Pulmonary artery endothelial cell (primary cell): ENCODE results near the gene STAB2. TPM values are rescaled to one million over a fixed set of nuclear protein-coding genes. Genes with fewer than 3 reads are reported as not detected.
"Not testable (repeated sequence)": the region's sequence is repeated elsewhere in the genome, so short reads cannot be mapped to it uniquely, and the experiment has no call there.

ENCODE experiments used
- DNase-seq: peaks from one replicate; pipeline ENCODE4 v3.0.0-alpha.2; 2011; ENCODE audit warnings: low read depth, low spot score
- total RNA-seq: library from RNA; depleted of rRNA; stranded (reverse); fragments of >200 nt; gene quantifications from 2 replicates; pipeline ENCODE4 v1.2.3, GENCODE V29; 2014

STAB2 gene
- total RNA-seq, 1 donor from 2014 or later, result not detected

DNA sequence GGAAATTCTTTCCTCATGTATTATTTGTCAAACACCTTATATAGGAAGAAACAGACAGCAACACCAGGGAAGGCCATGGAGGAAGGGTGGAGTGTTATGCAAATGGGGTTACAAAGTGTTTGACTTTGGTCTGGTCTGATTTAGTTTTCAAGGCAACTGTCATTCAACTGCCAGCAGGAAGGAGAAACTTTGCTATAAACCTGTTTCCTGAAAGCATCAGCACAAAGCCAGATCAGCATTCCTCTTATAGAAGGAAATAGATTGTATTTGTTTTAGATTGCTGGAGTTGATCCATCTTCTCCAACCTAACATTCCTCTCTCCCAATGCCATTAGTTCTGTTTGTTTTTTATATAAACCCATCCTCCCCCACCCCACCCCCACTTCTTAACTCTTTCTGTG is 65.7 kb downstream of the STAB2 start:
- no peak for DNase-seq

DNA sequence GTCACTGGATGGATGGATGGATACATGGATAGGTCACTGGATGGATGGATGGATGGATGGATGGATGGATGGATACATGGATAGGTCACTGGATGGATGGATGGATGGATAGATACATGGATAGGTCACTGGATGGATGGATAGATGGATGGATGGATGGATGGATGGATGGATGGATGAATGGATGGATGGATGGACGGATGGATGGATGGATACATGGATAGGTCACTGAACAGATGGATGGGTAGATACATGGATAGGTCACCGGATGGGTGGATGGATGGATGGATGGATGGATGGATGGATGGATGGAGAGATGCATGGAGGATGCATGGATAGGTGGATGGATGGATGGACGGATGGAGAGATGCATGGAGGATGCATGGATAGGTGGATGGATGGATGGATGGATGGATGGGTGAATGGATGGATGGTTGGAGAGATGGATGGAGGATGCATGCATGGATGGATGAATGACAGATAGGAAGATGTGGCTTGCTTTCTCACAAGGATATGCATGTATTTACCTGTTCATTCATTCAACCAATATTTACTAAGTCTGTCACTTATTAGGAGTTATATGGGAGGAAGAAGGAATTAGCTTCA is 66.6 kb downstream of the STAB2 start:
- not testable (repeated sequence) for DNase-seq

DNA sequence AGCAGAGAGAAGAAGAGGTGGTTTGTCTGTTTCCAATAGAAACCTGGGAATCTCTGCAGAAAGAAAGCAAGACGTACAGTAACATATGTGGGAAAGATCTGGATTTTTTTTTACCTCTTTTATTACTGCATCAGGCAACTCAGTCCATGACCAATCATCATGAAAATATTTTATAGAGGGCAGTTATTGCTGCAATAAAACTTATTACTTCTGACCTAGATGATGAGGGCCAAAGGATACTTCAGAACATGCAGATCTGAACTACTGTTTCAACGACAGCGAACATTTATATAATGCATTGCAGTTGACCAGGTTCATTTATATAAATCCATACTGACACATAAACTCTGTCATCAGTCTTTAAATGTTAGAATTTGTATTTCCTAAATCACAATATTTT is 67.7 kb downstream of the STAB2 start:
- no peak for DNase-seq

DNA sequence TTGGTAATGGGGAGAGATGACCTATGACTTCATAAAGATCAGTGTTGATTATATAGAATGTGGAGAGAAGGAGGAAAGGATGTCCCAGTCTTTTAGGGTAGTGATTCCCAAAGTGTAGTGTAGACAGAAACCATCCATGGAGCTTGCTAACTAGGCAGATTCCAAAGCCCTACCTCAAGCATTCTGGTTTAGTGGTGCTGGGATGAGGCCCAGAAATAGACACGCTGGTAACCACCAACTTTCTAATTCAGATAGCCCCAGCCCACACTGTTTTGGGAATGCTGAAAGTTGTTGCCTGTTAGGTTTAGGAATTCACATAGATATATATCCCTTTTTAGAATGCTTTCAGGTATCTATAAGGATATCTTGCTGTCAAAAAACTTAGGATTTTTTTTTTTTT is 69.2 kb downstream of the STAB2 start:
- DNase-seq, result no peak

DNA sequence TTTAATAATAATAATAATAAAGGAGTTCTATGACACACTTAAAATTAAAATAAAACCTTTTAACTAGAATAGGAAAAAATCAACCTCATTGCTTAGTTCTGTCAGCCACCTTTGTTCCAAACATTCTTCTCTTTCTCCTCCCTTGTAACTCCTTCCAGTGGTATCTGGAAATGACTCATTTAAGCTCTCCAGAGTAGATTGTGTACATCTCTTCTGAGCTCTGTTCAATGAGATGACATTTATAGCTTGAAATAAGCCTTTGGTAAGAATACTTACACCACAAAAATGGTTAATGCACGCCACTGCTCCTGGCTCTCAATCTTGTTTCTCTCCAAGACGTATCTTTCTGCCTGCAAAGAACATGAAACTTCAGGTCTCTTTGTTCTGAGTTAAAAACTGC is 70.3 kb downstream of the STAB2 start:
- DNase-seq, result no peak

DNA sequence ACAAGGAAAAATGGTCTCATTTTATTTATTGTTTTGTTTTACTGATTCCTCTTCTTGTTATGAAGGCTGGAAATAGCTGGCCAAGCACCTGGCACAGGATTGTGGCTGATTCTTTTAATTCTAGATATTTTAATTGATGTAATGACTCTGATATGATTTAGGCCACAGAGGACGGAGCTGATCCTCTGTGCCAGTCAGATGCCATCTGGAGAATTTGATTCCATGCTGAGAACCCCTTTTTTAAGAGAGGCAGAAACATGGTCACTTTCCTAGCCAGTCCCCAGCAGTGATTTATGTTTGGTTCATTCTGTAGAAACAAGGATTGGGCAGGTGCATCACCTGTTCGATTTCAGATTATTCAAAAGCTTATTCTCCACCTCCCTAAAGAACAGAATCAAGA is 77.6 kb downstream of the STAB2 start:
- DNase-seq, result no peak

DNA sequence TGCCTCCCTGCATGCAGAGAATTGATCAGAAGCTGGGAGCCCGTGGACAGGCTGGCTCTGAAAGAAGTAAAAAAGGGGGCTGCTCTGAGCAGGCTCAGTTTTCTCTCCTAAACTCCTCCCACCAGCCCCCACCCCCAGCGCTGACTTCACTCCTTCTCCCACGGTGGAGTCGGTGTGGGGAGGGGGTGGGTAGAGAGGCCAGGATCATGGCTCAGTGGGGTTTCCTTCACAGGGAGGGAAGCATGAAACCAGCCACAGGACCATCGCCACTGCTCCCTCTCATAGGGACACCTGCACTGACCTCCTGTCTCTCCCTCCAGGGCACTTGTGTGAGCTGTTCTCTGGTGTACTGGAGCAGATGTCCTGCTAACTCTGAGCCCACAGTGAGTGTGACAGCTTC is 78.9 kb downstream of the STAB2 start:
- no peak for DNase-seq

DNA sequence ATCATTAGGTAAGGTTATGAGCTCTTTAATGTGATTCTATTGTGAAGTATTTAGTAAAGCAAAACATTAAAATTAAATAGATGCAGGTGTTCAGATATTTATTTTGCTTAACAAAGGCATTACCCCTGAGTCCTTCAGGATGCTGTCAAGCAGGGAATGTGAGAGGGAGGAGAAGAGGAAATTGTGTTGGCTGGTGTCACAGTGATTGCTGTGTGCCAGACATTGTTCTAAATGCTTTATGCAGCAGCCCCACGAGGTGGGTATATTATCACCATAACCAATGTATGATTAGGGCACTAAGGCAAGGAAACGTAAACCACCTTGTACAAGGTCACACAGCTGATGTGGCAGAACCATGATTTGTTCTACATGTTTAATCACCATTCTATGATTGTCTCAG is 80.1 kb downstream of the STAB2 start:
- no peak for DNase-seq

DNA sequence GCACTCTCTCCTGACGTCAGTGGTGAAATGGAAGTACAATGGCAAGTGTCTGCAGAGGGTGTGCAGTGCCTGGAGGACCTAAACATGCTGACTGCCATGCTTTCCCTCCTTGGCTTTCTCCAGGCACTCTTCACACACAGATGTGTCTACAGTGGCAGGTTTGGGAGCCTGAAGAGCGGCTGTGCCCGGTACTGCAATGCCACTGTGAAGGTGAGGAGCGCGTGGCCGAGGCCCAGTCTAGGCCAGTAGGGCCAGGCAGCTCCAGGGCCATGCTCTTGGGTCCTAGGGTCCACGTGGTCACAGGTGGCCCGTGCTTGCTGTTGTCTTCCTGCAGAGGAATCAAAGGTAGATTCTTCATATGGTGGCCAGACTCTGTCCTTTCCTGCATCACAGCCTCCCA is 81.4 kb downstream of the STAB2 start:
- no peak for DNase-seq

DNA sequence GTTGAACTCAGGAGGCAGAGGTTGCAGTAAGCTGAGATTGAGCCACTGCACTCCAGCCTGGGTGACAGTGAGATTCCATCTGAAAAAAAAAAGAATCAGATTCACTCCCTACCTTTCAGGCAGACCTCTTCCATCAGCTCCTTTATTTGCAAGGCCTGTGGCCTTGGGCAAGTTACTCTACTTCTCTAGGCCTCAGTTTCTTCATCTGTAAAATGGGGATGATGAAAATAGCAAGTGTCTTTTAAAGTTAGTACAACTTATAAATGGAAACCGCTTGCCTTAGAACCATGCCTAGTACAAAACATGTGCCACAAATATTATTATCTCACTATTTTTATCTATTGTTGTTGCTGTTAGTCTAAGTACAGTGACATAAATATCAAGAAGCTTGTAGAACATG is 84.3 kb downstream of the STAB2 start:
- no peak for DNase-seq

DNA sequence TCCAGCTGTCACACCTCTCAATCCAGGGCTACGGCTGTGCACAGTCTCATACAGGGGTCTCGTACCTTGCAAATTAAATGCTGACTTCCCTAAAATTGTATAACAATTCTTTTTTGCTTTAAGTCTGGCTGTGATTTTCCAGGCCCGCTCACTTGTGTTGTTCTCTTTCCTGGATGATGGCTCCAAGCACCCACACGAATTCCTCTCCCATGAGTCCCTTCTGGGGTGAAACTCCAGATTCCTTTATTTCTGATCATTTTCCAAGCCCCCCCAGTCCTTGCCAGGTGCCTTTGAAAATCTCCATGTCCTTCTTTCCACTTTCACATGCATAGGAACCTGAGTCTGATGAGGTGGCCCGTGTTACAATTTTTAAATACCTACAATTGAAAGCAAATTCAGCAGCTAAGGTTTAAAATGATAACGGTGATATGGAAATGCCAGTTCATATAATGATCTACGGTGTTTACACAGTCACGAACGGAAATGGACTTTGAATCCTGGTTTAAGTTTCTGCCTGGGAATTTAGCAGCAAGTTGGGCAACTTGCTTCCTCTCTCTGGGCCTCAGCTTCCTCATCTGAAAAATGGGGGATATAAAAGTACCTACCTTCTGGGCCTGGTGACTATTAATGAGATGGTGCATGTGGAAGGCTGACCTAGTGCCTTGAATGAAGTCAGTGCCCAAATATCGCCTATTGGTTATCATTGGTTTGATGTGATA is 85.5 kb downstream of the STAB2 start:
- DNase-seq, result no peak

DNA sequence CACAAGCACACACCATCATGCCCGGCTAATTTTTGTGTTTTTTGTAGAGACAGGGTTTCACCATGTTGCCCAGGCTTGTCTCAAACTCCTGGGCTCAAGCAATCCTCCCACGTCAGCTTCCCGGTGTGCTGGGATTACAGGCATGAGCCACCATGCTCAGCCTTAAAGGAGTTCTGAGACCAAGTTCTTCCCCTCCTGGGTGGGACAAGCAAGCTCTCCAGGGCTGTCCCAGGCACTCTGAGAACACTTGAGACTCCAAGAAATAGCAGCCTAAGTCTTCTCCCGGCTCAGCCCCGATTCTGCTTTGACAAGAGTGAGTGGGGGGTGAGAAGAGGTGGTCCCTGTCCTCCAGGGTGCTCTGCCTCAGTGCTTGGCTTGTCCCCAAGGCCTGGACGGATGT is 86.4 kb downstream of the STAB2 start:
- no peak for DNase-seq

DNA sequence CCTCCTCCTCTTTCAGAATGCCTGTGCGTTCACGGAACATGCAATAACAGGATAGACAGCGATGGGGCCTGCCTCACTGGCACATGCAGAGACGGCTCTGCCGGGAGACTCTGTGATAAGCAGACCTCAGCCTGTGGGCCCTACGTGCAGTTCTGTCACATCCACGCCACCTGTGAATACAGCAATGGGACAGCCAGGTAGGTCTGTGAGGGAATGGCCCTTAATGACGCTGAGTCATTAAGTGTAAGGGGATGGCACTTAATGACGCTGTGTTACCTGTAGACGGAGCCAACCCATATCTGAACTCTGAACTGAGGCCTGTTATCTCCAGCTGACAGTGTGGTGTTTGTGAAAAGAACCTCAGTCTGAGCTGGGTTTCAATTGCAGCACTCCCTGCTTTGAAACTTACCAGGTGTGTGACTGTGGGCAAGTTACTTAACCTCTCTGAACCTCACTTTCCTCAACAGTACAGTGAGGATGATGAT is 86.9 kb downstream of the STAB2 start:
- no peak for DNase-seq

DNA sequence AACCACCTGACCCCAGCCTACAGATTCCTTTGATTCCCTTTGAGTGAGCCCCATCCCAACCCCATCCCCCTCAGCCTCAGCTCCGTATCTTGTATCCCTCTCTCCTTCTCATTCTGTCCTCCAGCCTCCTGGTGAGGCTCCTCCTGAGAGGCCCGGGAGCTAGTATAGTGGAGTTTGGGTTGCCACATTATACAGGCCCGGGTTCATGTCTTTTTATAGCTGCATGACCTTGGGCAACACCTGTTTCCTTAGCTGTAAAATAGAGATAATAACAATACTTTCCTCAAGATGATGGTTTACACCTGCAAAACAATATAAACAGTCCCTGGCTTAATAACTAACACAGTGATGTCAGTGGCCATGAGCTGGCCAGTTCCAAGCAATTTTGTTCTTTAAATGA is 89.8 kb downstream of the STAB2 start:
- no peak for DNase-seq

DNA sequence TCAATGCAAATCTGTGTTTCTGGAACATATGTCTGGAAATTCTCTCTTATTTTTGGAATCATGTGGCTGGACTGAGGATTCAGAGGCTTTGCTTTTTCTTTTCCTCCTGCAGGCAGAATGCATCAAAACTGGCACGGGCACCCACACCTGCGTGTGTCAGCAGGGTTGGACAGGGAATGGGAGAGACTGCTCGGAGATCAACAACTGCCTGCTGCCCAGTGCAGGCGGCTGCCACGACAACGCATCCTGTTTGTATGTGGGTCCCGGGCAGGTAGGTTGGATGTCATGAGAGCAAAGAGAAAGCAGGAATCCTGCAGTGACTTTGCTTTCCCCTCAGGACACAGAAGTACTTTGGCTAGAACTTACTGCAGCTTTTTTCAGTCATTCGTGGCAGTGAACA is 90.3 kb downstream of the STAB2 start:
- no peak for DNase-seq

DNA sequence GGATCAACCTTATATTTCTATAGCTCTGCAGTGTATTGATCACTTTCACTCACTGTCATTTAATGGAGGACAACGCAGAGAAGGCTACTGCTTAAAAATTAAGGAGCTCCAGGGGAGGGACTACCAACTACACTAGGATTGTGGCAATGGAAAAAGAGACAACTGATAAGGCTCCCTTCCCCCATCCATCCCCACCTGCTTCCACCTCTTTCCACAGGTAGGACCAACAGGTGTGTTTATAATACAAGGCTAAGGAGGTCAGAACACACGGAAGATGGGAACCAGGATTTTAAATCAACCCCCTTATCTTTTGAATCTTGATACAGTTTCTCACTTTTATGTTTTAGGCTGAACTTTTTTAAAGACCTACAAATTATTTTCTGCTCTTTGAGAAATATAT is 90.8 kb downstream of the STAB2 start:
- DNase-seq, result no peak

DNA sequence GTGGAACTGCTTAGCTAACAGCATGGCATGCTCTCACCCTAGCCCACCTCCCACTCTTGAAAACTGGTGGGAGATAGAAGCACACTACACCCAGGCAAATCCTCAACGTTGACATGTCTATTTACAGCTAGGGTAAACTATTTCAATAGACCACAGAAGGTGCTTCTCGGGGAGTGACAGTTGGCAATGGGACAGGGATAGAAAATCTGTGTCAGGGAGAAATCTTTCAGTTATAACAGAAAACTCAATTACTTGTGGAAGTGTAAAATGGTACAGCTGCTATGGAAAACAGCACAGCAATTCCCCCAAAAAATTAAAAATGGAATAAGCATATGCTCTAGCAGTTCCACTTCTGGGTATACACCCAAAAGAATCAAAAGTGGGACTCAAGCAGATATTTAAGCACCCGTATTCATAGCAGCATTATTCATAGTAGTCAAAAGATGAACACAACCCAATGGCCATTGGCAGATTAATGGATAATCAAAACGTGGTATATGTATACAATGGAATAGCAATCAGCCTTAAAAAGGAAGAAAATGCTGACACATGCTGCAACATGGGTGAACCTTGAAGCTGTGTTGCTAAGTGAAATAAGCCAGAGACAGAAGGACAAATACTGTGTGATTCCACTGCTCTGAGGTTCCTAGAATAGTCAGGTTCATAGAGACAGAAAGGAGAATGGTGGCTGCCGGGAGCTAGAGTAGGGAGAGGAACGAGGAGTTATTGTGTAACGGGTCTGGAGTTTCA is 92.5 kb downstream of the STAB2 start:
- no peak for DNase-seq

DNA sequence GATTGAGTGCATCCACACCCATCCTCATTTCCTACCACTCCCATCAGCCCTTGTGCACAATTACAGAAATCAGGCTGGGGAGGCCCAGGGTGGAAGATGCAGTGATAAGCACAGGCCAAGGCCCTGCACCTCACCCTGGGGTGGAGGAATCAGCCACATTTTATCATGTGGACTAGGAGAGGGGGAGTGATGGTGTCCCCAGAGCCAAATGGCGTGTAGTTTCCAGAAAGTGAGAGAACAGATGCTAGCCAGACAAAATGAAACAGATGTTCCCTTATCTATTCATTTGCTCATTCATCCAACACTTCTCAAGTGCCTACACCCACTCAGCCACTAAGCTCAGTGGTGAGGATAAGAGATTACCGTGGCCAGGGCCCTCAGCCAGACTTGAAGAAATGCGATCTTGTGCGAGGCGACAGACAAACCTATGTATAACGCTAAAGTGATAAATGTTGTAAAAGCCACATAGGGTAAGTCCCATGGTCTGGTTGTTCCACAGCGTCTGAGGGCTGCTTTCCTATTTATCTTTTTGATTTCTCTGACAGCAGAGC is 93.6 kb downstream of the STAB2 start:
- DNase-seq, result no peak

DNA sequence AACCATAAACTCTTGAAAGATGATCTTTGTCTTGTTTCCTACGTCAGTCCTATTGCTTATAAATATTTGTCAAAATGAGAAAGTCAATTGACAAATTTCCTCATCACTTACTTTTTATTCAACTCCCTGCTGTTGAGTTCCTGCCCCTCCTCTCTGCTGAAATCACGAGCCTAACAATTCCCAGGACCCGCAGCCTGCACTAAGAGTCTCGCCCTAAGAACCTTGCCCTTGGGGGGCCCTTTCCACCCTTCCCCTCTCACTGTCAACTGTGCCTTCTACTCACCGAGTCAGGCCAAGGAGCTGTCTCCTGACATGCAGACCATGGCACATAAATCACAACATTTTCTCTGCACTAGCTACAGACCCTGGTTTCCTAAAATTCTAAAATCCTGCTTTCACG is 99.0 kb downstream of the STAB2 start:
- no peak for DNase-seq

DNA sequence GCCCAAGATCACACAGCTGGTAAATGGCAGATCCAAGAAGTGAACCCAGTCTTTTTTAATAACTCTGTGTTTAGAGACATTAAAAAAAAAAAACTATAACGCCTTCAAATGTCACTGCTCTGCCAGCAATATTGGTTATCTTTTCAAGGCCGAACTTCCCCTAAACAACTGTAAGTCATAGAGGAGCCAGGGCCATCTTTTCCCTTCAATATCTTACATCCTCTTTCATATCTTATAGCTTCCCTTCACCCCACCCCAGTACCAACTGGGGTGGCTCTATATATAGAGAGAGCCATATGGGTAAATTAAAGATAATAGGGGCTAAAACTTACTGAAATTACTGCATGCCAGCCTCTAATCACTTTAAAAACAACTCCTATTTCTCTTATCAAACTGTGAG is 100.2 kb downstream of the STAB2 start:
- no peak for DNase-seq

DNA sequence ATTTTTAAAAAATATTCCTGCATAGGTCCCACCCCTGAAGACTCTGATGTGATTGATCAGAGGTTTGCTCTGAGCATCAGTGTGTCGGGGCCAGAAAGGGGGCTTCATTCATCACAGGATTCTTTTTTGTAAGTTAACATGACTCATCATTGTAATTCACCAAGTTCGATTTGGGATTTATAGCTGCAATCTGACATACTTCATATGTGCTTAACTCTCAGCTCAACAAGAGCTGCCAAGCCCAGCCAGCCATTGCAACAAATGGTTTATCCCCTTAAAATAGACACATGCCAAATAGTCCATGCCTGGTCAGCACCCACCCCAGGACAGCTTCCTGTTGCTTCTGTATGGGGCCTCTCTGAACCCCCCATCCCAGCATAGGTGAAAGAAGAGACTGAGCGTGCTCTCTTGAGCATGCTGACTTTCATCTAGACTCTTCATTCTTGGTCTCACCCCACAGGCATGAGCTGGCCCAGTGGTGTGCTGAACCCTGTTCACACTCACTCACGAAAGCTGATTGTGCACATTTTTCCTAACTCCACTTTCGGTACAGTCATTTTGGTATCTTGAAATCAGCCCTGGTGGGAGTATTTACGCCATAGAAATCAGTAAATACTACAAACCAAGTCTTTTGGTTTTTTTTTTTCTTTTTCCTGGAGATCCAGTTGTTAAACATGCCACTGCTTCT is 101.4 kb downstream of the STAB2 start:
- DNase-seq, result no peak

DNA sequence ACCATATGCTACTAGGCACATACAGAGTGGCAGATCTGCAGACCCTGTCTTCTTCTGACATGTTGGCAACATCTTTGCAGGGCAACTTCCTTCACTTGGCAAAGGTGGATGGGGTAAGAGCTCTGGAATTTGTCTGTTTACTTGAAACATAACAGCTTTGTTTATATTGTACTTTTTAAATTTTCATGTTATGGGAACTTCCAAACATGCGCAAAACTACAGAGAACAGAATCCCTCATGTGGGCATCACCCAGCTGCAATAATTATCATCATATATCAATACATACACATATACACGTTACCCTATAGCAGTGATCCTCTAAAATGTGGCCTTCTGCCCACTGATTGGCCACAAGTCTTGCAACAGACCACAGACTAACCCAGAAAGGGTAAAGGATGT is 103.4 kb downstream of the STAB2 start:
- no peak for DNase-seq
